PC-9 (cell line): ENCODE measurements around the gene TGFBR3L. TPM values are rescaled to one million over a fixed set of nuclear protein-coding genes. Genes with fewer than 3 reads are reported as not detected.

Source experiments
- BruUV-seq: library from RNA; stranded (reverse); fragments of 400-500 nt; replicated peaks from 2 replicates; lab custom pipeline; 2021; lab: Mats Ljungman, UMichigan
- CTCF ChIA-PET: fragments of 300-600 bp; sonication (Branson Sonifier 250); formaldehyde crosslinking; loops from one replicate; lab custom pipeline; 2022; ENCODE audit warnings: antibody characterized with exemption; lab: Charles Lee
- POLR2A ChIA-PET: fragments of 300-600 bp; sonication (Branson Sonifier 250); formaldehyde crosslinking; loops from one replicate; lab custom pipeline; 2022; ENCODE audit warnings: antibody characterized with exemption; ENCODE audit not compliant: unreplicated experiment; lab: Charles Lee
- DNase-seq, 2 experiments: peaks; one replicate each; pipeline versions ENCODE4 v3.0.0 to v3.0.0-alpha.2; 2015 to 2022; ENCODE audit warnings: mixed read lengths in 1 of 2
- H2AFZ ChIP-seq: fragments of 200-600 bp; sonication (generic); 2 replicates; pipeline ENCODE4 v1.8.1; 2017; ENCODE audit warnings: antibody characterized with exemption
- H3F3A ChIP-seq: fragments of 200-600 bp; sonication (generic); 2 replicates; pipeline ENCODE4 v1.8.1; 2017; ENCODE audit warnings: antibody characterized with exemption, mild to moderate bottlenecking, low read depth; ENCODE audit not compliant: insufficient read depth
- H3K27ac ChIP-seq: fragments of 200-600 bp; sonication (generic); 2 replicates; pipeline ENCODE4 v1.6.1; 2016; ENCODE audit warnings: mixed run types
- H3K27me3 ChIP-seq: fragments of 200-600 bp; sonication (generic); 2 replicates; pipeline ENCODE4 v1.6.1; 2016; ENCODE audit warnings: low read depth, mixed run types; ENCODE audit not compliant: insufficient read depth
- H3K36me3 ChIP-seq: fragments of 200-600 bp; sonication (generic); 2 replicates; pipeline ENCODE4 v1.6.1; 2016; ENCODE audit warnings: low read depth, mixed run types
- H3K4me1 ChIP-seq: fragments of 200-600 bp; sonication (generic); replicated peaks from 2 replicates; pipeline ENCODE4 v1.6.1; 2016; ENCODE audit warnings: mixed run types; ENCODE audit not compliant: insufficient read depth
- H3K4me2 ChIP-seq: fragments of 200-600 bp; sonication (generic); 2 replicates; pipeline ENCODE4 v1.6.1; 2017; ENCODE audit warnings: mixed run types
- H3K4me3 ChIP-seq: fragments of 200-600 bp; sonication (generic); 2 replicates; pipeline ENCODE4 v1.6.1; 2016; ENCODE audit warnings: mixed run types
- H3K79me2 ChIP-seq: fragments of 200-600 bp; sonication (generic); 2 replicates; pipeline ENCODE4 v1.6.1; 2017; ENCODE audit warnings: low read depth, mixed run types
- H3K9me2 ChIP-seq: fragments of 200-600 bp; sonication (generic); 2 replicates; pipeline ENCODE4 v1.8.1; 2017; ENCODE audit warnings: mild to moderate bottlenecking; ENCODE audit not compliant: insufficient read depth
- H3K9me3 ChIP-seq: fragments of 200-600 bp; sonication (generic); 2 replicates; pipeline ENCODE4 v1.8.1; 2016; ENCODE audit warnings: low read depth; ENCODE audit not compliant: insufficient read depth
- H4K20me1 ChIP-seq: fragments of 200-600 bp; sonication (generic); 2 replicates; pipeline ENCODE4 v1.8.1; 2017; ENCODE audit not compliant: insufficient read depth
- CTCF ChIP-seq: fragments of 200-600 bp; sonication (generic); conservative IDR thresholded peaks from 2 replicates; pipeline ENCODE4 v1.6.1; 2017; ENCODE audit warnings: mixed run types, antibody characterized with exemption, mild to moderate bottlenecking, moderate library complexity
- EZH2 ChIP-seq: fragments of 200-600 bp; sonication (generic); IDR thresholded peaks from 2 replicates; pipeline ENCODE4 v1.8.0; 2017; ENCODE audit warnings: antibody characterized with exemption, low read depth
- intact Hi-C: fragments of 100-400 bp; cut with micrococcal nuclease; formaldehyde crosslinking; loops from one replicate; pipeline ENCODE4 v1.10.0; 2022; ENCODE audit not compliant: unreplicated experiment
- total RNA-seq: library from RNA; stranded (reverse); gene quantifications from 2 replicates; pipeline ENCODE4 v1.2.3, GENCODE V29; 2021

TGFBR3L gene
- total RNA-seq, 1 experiment from 2014 or later: 2.3 TPM

DNA sequence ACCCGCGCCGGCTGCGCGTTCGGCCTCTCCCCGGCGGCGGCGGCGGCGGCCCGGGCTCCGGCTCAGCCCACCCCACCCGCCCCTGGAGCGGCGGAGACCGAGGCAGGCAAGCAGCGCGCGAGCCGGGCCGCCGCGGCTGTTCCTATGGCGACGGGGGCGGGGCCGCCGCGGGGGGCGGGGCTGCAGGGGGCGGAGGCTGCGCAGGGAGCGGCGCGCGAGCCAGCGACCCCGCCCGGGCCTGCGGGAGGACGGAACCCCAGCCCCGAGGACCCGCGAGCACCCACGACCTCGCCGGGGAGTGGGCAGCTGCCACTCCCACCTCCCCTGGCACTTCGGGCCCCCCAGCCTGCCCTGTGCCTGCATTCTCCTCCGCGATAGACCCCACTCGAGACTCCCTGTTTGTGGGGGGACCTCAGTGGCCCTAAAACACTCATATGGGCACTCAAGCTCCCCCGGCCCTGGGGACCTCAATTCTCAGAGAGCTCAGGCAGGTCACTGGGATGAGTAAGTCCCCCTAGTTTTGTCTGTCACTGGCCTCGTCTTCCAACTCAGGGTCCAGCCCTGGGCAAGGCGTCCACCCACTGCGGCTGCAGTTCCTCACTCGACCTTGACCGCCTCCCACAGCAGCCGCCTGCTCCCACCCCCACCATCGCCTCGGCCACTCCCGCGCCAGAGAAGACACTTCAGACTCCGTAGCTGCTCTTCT, 11.5 kb downstream of the TGFBR3L start, which contains the start of gene CTXN1:
Gene CTXN1 (minus strand): TSS at position 115 of the 706 bp plus-strand sequence. CDS start 597 bp downstream, outside the sequence.
- no peaks in the 10 kb centered on the region for H3K9me3 ChIP-seq
- no peaks in the 10 kb centered on the region for H3K9me2 ChIP-seq
- peak within 1 kb of the TSS; percentile 78; the same call in 1 of the 2 replicates for H2AFZ ChIP-seq
- peak within 1 kb of the TSS; percentile 82 for H3K4me2 ChIP-seq
- H3K79me2 ChIP-seq: 0 out of 2 replicates have a peak, but pooled peaks cover 5% of the 10 kb centered on the region
- intact Hi-C loops: loop anchor here (5.0 to 10.0 kb wide), 2 partner anchors 251 to 326 kb away; partner anchors contain the start of gene MCEMP1
- no TSS peak for BruUV-seq
- H3K4me3 ChIP-seq: peak within 1 kb of the TSS; percentile 67
- no peak for TF ChIP-seq EZH2
- no peak for TF ChIP-seq CTCF
- H3K27ac ChIP-seq: no peak within 1 kb of the TSS
- H4K20me1 ChIP-seq: peaks cover 8% of the 10 kb centered on the region; the same call in 1 of the 2 replicates
- ChIA-PET CTCF (interaction anchor here (0.6 kb wide), 1 partner anchor 178 kb away, joined by 4 read pairs; no protein-coding TSS in a partner anchor), POLR2A (no interaction called here)
- H3F3A ChIP-seq: peaks cover 58% of the 10 kb centered on the region
- peaks cover 34% of the 10 kb centered on the region for H3K4me1 ChIP-seq
- no peaks in the 10 kb centered on the region for H3K27me3 ChIP-seq
- DNase-seq: peak in 1 of 2 experiments; percentile 84
- H3K36me3 ChIP-seq: no peaks in the 10 kb centered on the region

- Histone ChIP-seq H2AFZ (no peak overlapping the region), H3K79me2 (0 out of 2 replicates have a peak, but pooled peaks cover 5% of the 10 kb centered on the region), H3K9me3 (no peaks in the 10 kb centered on the region), H3K36me3 (no peaks in the 10 kb centered on the region), H3K4me1 (peaks cover 28% of the 10 kb centered on the region), H3F3A (peaks cover 55% of the 10 kb centered on the region), H3K27ac (no peak overlapping the region), H3K4me3 (no peak overlapping the region), H4K20me1 (peaks cover 8% of the 10 kb centered on the region; the same call in 1 of the 2 replicates), H3K4me2 (0 out of 2 replicates have a peak overlapping the region, but pooled peaks have one; percentile 82), H3K27me3 (no peaks in the 10 kb centered on the region), H3K9me2 (no peaks in the 10 kb centered on the region)
- ChIA-PET POLR2A (interaction anchor here (0.6 kb wide), 1 partner anchor 319 kb away, joined by 10 read pairs; no protein-coding TSS in a partner anchor), CTCF (interaction anchor here (0.6 kb wide), 1 partner anchor 177 kb away, joined by 4 read pairs; no protein-coding TSS in a partner anchor)
- TF ChIP-seq CTCF: no peak
- TF ChIP-seq EZH2: no peak
- no TSS peak for BruUV-seq
- intact Hi-C loops: loop anchor here (5.0 to 10.0 kb wide), 2 partner anchors 252 to 325 kb away; partner anchors contain the start of gene MCEMP1
- no peak for DNase-seq
Measured at GRCh38 chr19:7926727-7927604, 12.3 kb downstream of the TGFBR3L start.
